Activated CD8-positive, alpha-beta memory T cell treated with anti-CD3 and anti-CD28 coated beads, Interleukin-2, amount 10 ng/mL, durations not matched to agents 7 days and 5 days (primary cell): Measurements from ENCODE around the gene MTG1. TPM values are rescaled to one million over a fixed set of nuclear protein-coding genes. Genes with fewer than 3 reads are reported as not detected.

Experiments
- ATAC-seq: fragments of 150-1000 bp; cut with Tn5 transposase; one replicate; pipeline ENCODE4 v1.10.0; 2021; ENCODE audit warnings: moderate library complexity
- CTCF ChIA-PET: fragments of 350-600 bp; sonication (Branson Sonifier 250); formaldehyde crosslinking; loops from one replicate; lab custom pipeline; 2021; ENCODE audit warnings: antibody characterized with exemption; lab: Charles Lee
- DNase-seq: peaks from one replicate; pipeline ENCODE4 v3.0.0-alpha.2; 2020
- H3K27ac Mint-ChIP-seq: one replicate; pipeline ENCODE4 v1.8.0; 2021; ENCODE audit warnings: mild to moderate bottlenecking, mixed read lengths
- H3K27me3 Mint-ChIP-seq: one replicate; pipeline ENCODE4 v1.8.0; 2021; ENCODE audit warnings: mixed read lengths
- H3K36me3 Mint-ChIP-seq: one replicate; pipeline ENCODE4 v1.8.0; 2021; ENCODE audit warnings: mild to moderate bottlenecking, mixed read lengths
- H3K4me1 Mint-ChIP-seq: one replicate; pipeline ENCODE4 v1.8.0; 2021; ENCODE audit warnings: mixed read lengths
- H3K4me3 Mint-ChIP-seq: one replicate; pipeline ENCODE4 v1.8.0; 2021; ENCODE audit warnings: mild to moderate bottlenecking, moderate library complexity, mixed read lengths
- H3K9me3 Mint-ChIP-seq: one replicate; pipeline ENCODE4 v1.8.0; 2022; ENCODE audit warnings: low read depth, mixed read lengths
- total RNA-seq, 2 experiments: library from RNA; stranded (reverse); gene quantifications; one replicate each; pipeline ENCODE4 v1.2.3, GENCODE V29; 2021

MTG1 gene
- total RNA-seq, 2 experiments from 2014 or later, result 56.0 to 64.9 TPM

DNA sequence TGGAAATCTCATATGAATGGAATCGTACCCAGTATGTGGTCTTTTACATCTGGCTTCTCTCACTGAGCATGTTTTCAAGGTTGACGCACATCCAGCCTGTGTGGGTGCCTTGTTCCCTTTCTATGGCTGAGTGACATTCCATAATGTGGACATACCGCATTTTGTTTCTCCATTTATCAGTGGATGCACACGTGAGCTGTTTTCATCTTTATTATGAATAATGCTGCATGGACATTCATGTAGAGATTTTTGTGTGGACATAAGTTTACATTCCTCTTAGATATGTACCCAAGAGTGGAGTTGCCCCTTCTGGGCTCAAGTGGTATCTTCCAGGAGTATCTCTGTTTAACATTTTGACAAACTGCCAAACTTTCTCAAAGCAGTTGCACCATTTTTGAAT lies 58.5 kb downstream of the MTG1 start:
- CTCF ChIA-PET, result no interaction called here
- H3K4me3 Mint-ChIP-seq, result no peak overlapping the region
- H3K4me1 Mint-ChIP-seq, result no peaks in the 10 kb centered on the region
- peaks cover 11% of the 10 kb centered on the region for H3K27me3 Mint-ChIP-seq
- H3K9me3 Mint-ChIP-seq, result peaks cover 13% of the 10 kb centered on the region
- ATAC-seq (no peak), DNase-seq (no peak)
- H3K27ac Mint-ChIP-seq, result no peak overlapping the region
- H3K36me3 Mint-ChIP-seq, result peaks cover 10% of the 10 kb centered on the region

DNA sequence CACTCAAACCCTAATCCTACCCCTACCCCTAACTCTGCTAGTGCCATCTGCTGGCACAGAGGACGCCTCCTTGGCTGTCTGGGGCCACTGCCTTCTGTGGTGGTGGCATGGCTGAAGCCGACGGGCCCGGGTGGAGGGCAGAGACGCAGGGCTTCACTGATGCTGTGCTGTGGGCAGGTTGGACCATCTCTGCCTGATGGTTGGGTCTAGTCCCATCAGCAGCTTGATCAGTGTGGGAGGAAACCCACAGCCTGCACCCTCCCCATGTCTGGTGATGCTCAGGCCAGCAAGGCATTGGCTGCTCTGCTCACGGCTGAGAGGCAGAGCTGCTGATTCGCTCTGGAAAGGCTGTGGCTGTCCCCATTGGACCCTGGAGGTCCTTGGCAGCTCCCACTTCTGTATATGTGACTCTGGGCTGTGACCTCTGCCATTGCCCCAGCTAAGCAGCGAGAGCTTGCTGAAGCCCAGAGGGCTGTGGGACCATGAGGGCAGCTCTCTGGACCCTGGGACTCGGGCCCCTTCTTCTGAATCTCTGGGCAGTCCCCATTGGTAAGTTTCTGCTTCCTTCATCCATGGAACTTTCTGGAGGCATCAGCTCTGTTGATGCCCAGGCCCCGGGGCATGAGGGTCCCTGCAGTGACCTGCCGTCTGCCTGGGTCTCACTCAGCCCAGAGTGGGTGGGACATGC lies 59.7 kb downstream of the MTG1 start, which contains the start of gene SCART1:
Gene SCART1 (plus strand): TSS at position 430 of the 688 bp plus-strand sequence. CDS start 53 bp downstream, at position 483.
- DNase-seq, result no peak
- no peak within 1 kb of the TSS for H3K27ac Mint-ChIP-seq
- peaks cover under 1% of the 10 kb centered on the region for H3K36me3 Mint-ChIP-seq
- CTCF ChIA-PET, result interaction anchor here (1.2 kb wide), 1 partner anchor 15 kb away, joined by 3 read pairs; no protein-coding TSS in a partner anchor
- peak; percentile 33 for ATAC-seq
- H3K9me3 Mint-ChIP-seq, result peaks cover 4% of the 10 kb centered on the region
- no peaks in the 10 kb centered on the region for H3K4me1 Mint-ChIP-seq
- H3K27me3 Mint-ChIP-seq, result peaks cover 9% of the 10 kb centered on the region
- H3K4me3 Mint-ChIP-seq, result no peak within 1 kb of the TSS

DNA sequence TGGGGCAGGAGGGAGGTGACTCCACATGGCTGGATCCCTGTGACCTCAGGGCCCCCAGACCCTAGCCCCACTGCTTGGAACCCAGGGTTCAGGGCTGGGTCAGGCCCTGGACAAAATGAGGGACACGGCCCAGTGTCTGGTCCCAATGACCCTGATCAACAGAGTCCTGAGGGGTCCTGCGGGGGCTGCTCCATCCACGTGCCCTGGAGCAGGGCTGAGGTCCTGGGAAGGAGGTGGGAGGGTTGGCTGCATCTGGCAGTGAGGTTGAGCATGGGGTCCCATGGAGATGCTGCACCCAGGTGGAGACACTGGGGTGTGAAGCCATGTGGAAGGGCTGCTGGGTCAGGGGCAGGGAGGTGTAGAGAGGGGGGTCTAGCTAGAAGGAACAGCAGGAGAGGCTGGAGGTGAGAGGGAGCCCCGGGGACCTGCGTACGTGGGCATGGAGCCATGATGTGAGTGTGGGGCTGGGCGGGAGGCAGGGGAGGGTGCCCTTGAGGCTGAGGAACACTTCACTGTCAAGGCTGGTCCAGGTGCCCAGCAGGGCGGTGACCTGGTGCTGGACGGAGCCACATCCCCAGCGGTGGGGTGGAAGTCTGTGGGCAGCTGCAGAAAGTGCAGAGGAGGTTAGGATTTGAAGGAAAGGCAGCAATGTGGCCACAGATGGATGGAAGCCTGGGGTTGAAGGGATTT lies 60.4 kb downstream of the MTG1 start:
- ATAC-seq (no peak), DNase-seq (no peak)
- Mint-ChIP-seq H3K4me3 (no peak overlapping the region), H3K27me3 (peaks cover 8% of the 10 kb centered on the region), H3K27ac (no peak overlapping the region), H3K9me3 (peaks cover 2% of the 10 kb centered on the region), H3K36me3 (no peaks in the 10 kb centered on the region), H3K4me1 (no peaks in the 10 kb centered on the region)
- CTCF ChIA-PET, result interaction anchor here (1.2 kb wide), 1 partner anchor 16 kb away, joined by 3 read pairs; no protein-coding TSS in a partner anchor

DNA sequence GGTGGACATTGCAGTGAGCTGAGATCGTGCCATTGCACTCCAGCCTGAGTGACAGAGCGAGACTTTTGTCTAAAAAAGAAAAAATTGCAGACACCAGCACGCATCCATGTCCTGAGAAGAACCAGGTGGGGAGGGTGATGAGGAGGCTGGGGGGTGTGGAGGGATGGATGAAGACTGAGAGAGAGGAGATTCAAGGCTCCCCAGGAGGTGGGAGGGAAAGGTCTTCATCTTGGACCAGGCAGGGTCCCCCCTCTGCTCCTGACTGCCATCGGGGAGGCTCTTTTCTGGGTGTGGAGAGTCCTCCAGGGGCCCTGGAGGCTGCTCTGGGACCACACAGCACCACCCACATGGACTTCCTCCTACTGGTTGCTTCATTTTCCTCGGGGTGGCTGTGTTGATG lies 61.2 kb downstream of the MTG1 start:
- H3K9me3 Mint-ChIP-seq, result no peaks in the 10 kb centered on the region
- no peaks in the 10 kb centered on the region for H3K4me1 Mint-ChIP-seq
- no peak overlapping the region for H3K4me3 Mint-ChIP-seq
- no peak for DNase-seq
- CTCF ChIA-PET, result no interaction called here
- H3K27me3 Mint-ChIP-seq, result peaks cover 8% of the 10 kb centered on the region
- no peaks in the 10 kb centered on the region for H3K36me3 Mint-ChIP-seq
- no peak for ATAC-seq
- H3K27ac Mint-ChIP-seq, result no peak overlapping the region

DNA sequence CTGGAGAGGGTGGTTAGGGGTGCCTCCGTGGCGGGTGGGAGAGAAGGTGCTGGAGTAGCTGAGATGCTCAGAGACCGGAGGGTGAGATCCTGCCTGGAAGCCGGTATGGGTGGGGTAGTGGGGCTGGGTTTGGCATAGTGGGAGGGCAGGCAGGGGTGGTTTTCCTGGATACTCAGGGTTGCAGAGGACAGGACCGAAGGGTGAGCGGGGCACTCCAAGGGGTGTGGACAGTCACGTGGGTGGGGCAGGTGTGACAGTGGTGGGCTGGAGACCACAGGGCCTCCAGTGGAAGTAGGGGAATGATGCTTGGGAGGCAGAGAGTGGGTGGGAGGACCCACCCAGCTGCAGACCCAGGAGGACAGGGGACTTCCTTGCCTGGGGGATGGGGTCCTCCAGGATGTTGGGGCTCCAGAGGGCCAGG lies 61.7 kb downstream of the MTG1 start:
- ATAC-seq (no peak), DNase-seq (no peak)
- no peaks in the 10 kb centered on the region for H3K9me3 Mint-ChIP-seq
- no peak overlapping the region for H3K4me3 Mint-ChIP-seq
- CTCF ChIA-PET, result no interaction called here
- H3K36me3 Mint-ChIP-seq, result no peaks in the 10 kb centered on the region
- no peak overlapping the region for H3K27ac Mint-ChIP-seq
- peaks cover 8% of the 10 kb centered on the region for H3K27me3 Mint-ChIP-seq
- H3K4me1 Mint-ChIP-seq, result no peaks in the 10 kb centered on the region

DNA sequence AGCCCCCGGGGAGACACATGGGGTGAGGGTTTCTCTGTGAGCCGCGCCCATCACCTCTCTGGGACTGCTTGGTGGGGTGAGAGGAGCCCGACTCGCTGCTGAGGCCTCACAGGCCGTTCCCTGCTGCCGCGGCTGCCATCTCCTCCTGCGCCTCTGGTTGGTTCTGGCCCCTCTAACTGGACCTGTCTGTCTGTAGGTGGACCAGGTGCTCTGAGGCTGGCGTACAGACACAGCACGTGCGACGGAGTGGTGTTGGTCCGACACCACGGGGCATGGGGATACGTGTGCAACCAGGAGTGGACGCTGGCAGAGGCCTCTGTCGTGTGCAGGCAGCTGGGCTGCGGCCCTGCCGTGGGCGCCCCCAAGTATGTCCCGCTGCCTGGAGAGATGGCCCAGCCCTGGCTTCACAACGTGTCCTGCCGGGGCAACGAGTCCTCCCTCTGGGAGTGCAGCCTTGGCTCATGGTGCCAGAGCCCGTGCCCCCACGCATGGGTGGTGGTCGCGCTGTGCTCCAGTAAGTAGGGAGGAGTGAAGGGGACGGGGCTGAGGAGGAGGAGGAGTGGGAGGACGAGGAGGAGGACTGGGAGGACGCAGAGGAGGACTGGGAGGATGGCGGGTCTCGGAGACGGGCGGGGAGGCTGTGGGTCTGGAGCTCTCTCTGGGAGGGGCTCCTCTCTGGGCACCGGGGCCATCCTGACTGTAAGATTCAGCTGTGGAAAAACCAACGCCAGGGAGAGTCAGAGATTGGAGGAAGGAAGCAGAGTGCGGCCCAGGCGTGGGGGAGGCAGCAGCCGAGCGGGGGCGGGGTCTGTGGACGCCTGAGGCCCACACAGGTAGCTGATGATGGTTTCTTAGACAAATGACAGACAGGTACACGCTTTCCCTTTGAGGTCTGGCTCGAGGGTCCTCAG lies 62.3 kb downstream of the MTG1 start:
- CTCF ChIA-PET, result interaction anchor here (2.2 kb wide), 1 partner anchor 18 kb away, joined by 6 read pairs; no protein-coding TSS in a partner anchor
- DNase-seq (no peak), ATAC-seq (no peak)
- Mint-ChIP-seq H3K4me1 (no peaks in the 10 kb centered on the region), H3K27ac (no peak overlapping the region), H3K9me3 (no peaks in the 10 kb centered on the region), H3K4me3 (no peak overlapping the region), H3K36me3 (no peaks in the 10 kb centered on the region), H3K27me3 (peaks cover 2% of the 10 kb centered on the region)

DNA sequence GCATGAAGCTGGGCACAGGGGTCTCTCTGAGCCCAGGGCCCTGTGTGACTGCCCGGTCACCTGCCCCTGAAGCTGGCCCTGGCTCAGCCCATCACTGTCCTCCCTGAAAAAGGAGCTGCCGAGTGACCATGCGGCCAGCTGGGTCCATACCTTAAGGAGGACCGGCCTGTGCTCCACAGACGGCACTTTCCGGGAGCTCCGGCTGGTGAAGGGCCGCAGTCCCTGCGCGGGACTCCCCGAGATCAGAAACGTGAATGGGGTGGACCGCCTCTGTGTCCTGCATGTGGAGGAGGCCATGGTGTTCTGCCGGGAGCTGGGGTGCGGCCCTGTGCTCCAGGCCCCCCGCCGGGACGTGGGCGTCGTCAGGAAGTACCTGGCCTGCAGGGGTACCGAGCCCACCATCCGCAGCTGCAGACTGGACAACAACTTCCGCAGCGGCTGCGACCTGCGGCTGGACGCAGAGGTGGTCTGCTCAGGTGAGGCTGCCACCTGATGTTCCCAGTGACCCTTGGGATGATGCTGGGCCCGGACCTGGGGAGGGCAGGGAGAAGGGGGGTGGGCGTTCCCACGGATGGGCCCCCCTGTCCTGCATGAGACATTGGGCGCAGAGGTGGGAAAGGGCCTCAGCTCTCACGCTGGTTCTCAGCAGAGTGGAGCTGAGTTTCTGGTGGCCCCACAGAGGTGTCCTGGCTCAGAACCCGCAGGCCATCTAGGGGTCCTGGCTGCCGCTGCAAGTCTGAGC lies 63.3 kb downstream of the MTG1 start:
- Mint-ChIP-seq H3K27me3 (no peaks in the 10 kb centered on the region), H3K36me3 (no peaks in the 10 kb centered on the region), H3K27ac (no peak overlapping the region), H3K4me3 (no peak overlapping the region), H3K4me1 (no peaks in the 10 kb centered on the region), H3K9me3 (no peaks in the 10 kb centered on the region)
- CTCF ChIA-PET, result interaction anchor here (2.2 kb wide), 1 partner anchor 19 kb away, joined by 6 read pairs; no protein-coding TSS in a partner anchor
- DNase-seq, result peak; percentile 34
- ATAC-seq, result no peak

DNA sequence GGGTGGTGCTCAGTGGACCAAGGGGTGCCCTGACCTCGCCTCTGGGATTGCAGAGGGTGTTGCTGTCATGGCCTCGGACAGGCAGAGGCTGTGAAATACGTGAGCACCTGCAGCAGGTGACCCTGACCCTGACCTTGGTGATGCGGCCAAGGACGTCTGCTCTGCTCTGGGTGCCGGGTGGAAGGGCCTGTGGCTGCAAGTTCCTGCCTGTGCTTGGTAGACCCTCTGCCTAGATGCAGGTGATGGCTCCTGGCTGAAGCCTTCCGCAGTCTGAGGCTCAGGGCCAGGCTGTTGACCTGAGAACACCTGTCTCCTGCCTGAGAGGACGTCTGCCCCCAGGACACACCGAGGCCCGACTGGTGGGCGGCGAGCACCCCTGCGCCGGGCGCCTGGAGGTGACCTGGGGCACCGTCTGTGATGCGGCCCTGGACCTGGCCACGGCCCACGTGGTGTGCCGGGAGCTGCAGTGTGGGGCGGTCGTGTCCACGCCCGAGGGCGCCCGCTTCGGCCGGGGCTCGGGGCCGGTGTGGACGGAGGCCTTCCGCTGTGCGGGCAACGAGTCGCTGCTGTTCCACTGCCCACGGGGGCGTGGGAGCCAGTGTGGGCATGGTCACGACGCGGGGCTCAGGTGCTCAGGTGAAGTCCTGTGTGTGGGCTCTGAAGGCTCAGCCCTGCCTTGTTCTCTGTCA lies 64.2 kb downstream of the MTG1 start:
- CTCF ChIA-PET, result interaction anchor here (2.2 kb wide), 1 partner anchor 20 kb away, joined by 6 read pairs; no protein-coding TSS in a partner anchor
- ATAC-seq (no peak), DNase-seq (peak; percentile 36)
- no peak overlapping the region for H3K4me3 Mint-ChIP-seq
- no peaks in the 10 kb centered on the region for H3K4me1 Mint-ChIP-seq
- H3K36me3 Mint-ChIP-seq, result no peaks in the 10 kb centered on the region
- no peaks in the 10 kb centered on the region for H3K27me3 Mint-ChIP-seq
- H3K27ac Mint-ChIP-seq, result no peak overlapping the region
- no peaks in the 10 kb centered on the region for H3K9me3 Mint-ChIP-seq

DNA sequence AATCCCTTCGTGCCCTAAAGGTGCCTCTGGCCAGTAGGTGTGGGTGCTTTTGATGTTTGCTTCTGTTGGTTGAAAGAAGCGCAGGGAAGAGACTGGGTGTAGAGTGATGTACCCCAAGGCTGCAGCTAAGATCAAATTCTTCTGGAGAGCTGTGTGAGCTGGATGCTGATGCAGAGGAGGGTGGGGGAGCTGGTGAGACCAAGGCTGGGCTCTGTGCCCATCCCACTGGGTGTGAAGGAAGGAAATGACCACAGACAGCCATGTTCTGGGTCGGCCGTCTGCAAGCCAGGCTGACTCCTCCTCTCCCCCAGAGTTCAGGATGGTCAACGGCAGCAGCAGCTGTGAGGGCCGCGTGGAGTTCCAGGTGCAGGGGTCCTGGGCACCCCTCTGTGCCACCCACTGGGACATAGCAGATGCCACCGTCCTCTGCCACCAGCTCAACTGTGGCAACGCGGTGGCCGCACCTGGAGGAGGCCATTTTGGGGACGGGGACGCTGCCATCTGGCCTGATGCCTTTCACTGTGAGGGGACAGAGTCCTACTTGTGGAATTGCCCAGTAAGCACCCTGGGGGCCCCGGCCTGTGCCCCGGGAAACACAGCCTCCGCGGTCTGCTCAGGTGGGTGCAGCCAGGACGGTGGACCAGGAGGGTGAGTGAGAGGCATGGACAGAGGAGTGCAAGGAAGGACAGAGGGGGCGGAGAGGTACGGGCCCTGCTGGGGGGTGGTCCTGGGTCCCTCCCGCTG lies 64.9 kb downstream of the MTG1 start:
- H3K9me3 Mint-ChIP-seq, result no peaks in the 10 kb centered on the region
- DNase-seq (no peak), ATAC-seq (no peak)
- H3K4me1 Mint-ChIP-seq, result no peaks in the 10 kb centered on the region
- no peaks in the 10 kb centered on the region for H3K36me3 Mint-ChIP-seq
- no peak overlapping the region for H3K4me3 Mint-ChIP-seq
- CTCF ChIA-PET, result no interaction called here
- H3K27me3 Mint-ChIP-seq, result no peaks in the 10 kb centered on the region
- no peak overlapping the region for H3K27ac Mint-ChIP-seq

DNA sequence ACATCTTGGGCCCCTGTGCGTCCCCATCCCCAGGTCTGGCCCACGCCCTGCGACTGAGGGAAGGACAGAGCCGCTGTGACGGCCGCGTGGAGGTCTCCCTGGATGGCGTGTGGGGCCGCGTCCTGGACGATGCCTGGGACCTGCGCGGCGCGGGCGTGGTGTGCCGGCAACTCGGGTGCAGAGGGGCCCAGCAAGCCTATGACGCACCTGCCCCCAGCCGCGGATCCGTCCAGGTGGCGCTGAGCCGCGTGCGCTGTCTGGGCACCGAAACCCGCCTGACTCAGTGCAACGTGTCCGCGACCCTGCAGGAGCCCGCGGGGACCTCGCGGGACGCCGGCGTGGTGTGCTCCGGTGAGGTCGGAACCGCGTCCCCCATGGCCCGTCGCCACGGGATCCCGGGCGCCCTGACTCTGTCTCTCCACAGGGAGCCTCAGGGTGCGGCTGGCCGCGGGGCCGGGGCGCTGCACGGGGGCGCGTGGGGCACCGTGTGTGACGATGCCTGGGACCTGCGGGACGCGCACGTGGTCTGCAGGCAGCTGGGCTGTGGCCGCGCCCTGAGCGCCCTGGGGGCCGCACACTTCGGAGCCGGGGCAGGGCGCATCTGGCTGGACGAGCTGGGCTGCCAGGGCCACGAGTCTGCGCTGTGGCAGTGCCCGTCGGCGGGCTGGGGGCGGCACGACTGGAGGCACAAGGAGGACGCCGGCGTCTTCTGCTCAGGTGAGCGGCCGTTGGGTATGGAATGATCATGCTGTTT lies 65.7 kb downstream of the MTG1 start:
- Mint-ChIP-seq H3K27me3 (no peaks in the 10 kb centered on the region), H3K4me1 (no peaks in the 10 kb centered on the region), H3K9me3 (no peaks in the 10 kb centered on the region), H3K4me3 (no peak overlapping the region), H3K36me3 (no peaks in the 10 kb centered on the region), H3K27ac (no peak overlapping the region)
- peak; percentile 37 for DNase-seq
- ATAC-seq, result no peak
- CTCF ChIA-PET, result no interaction called here

DNA sequence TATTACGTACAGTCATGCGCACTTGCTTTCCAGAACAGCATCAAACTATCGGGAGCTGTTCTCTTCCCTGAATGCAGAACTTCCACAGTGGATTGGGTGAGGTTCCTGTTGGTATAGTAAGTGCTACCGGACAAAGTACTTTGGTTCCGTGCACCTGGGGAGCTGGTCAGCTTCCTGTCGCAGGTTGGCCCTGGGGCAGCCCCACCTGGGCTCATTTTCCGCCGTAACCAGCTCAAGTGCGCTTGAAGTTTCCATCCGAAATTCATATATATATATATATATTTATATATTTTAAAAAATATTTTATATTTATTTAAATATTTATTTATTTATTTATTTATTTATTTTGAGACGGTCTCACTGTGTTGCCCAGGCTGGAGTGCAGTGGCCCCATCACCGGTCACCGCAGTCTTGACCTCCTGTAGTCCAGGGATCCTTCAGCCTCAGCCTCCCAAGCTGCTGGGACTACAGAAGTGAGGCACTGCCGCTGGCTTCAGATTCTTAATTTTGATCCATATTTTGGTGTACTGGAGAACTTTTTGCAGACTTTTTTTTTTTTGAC lies 66.3 kb downstream of the MTG1 start:
- Mint-ChIP-seq H3K4me3 (no peak overlapping the region), H3K9me3 (no peaks in the 10 kb centered on the region), H3K27me3 (no peaks in the 10 kb centered on the region), H3K36me3 (no peaks in the 10 kb centered on the region), H3K27ac (no peak overlapping the region), H3K4me1 (no peaks in the 10 kb centered on the region)
- no peak for ATAC-seq
- CTCF ChIA-PET, result no interaction called here
- no peak for DNase-seq
